NAMALWA (cell line): Measurements from ENCODE around the gene SEMA7A.
"Not testable (repeated sequence)": the region's sequence is repeated elsewhere in the genome, so short reads cannot be mapped to it uniquely, and the experiment has no call there.

Experiments
- DNase-seq: peaks from one replicate; pipeline ENCODE4 v3.0.0-alpha.2; 2015; ENCODE audit warnings: low spot score

Gene SEMA7A, protein sequence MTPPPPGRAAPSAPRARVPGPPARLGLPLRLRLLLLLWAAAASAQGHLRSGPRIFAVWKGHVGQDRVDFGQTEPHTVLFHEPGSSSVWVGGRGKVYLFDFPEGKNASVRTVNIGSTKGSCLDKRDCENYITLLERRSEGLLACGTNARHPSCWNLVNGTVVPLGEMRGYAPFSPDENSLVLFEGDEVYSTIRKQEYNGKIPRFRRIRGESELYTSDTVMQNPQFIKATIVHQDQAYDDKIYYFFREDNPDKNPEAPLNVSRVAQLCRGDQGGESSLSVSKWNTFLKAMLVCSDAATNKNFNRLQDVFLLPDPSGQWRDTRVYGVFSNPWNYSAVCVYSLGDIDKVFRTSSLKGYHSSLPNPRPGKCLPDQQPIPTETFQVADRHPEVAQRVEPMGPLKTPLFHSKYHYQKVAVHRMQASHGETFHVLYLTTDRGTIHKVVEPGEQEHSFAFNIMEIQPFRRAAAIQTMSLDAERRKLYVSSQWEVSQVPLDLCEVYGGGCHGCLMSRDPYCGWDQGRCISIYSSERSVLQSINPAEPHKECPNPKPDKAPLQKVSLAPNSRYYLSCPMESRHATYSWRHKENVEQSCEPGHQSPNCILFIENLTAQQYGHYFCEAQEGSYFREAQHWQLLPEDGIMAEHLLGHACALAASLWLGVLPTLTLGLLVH

DNA sequence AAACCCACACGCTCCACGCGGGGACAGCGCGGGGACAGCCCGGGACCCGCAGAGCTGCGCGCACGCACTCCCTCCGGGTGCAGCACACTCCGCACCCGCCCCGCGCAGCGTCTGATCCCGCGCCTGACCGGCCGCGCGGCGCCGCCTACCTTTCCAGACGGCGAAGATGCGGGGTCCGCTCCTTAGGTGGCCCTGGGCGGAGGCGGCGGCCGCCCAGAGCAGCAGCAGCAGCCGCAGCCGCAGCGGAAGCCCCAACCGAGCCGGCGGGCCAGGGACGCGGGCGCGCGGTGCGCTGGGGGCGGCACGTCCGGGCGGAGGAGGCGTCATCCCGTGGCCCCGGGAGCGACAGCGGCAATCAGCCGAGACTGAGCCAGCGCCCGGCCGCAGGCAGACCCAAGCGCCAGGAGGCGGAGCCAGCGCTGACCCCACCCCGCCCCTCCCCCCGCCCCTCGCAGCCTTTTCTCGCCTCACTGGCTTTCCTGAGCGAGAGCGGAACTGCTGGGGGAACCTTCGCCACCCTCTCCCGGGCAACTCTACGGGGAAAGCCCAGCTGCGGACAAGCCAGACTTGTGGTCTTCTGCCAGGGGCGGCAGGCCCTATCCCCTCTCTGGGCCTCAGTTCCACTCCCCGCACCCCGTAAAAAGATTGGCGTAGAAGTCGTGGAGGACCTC lies at the start of gene SEMA7A:
TSS of gene SEMA7A (minus strand) at position 367 of the 671 bp plus-strand sequence. CDS start at position 327, 40 bp downstream.
- peak; percentile 80 for DNase-seq

DNA sequence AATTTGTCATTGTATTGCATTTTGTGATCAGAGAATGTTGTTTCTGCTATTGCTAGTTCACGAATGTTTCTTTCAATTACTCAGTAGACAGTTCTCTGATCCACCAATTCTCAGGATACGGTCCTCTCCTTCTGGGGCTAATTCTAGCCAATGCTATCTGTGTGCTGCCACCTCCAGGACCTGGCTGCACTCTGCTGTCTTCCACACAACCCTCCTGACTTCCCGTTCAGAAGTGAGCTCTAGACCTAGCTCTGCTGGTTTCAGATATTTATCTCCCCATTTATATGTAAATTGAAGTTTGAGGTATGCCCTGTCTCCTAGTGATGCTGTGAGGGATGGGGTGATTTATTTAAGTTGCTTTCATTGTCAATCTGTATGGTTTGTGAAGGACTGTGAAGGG lies 48.9 kb upstream of the SEMA7A start:
- no peak for DNase-seq

DNA sequence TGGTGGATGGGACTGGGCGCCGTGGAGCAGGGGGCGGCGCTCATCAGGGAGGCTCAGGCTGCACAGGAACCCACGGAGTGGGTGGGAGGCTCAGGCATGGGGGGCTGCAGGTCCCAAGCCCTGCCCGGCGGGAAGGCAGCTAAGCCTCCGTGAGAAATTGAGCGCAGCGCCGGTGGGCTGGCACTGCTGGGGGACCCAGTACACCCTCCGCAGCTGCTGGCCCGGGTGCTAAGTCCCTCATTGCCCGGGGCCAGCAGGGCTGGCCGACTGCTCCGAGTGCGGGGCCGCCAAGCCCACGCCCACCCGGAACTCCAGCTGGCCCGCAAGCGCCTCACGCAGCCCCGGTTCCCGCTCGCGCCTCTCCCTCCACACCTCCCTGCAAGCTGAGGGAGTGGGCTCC lies 46.6 kb upstream of the SEMA7A start:
- not testable (repeated sequence) for DNase-seq

DNA sequence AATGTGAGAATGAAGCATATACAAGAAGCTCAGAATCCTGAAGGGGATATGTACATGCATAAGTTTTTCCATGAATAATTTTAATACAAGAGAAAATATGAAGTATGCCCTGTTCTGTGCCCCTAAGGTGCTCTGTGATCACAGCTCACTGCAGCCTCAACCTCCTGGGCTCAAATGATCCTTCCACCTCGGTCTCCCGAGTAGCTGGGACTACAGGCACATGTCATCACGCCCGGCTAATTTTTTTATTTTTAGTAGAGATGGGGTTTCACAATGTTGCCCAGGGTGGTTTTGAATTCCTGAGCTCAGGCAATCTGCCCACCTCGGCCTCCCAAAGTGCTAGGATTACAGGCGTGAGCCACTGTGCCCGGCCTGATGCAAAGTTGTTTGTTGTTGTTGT lies 37.9 kb upstream of the SEMA7A start:
- DNase-seq: not testable (repeated sequence)

DNA sequence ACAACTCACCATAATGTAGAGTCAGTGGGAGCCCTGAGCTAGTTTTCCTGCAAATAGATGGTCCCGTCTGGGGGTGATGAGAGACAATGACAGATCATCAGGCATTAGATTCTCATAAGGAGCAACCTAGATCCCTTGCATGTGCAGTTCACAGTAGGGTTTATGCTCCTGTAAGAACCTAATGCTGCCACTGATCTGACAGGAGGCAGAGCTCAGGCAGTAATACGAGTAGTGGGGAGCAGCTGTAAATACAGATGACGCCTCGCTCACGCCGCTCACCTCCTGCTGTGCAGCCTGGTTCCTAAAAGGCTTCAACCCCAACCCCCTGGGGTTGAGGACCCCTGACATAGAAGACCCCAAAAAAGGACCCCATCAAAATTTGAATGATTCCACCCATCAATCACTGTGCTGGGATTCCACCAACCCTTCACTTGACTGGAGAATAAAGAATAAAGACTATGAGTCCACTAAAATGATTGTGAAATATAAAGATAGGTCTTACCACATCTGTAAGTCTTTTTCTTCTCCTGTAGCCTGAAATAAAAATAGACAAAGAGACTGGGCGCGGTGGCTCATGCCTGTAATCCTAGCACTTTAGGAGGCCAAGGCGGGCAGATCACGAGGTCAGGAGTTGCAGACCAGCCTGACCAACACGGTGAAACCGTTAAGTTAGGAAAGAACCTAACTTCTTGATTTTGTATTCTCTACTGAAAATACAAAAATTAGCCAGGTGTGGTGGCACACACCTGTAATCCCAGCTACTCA lies 37.1 kb upstream of the SEMA7A start:
- DNase-seq: no peak

DNA sequence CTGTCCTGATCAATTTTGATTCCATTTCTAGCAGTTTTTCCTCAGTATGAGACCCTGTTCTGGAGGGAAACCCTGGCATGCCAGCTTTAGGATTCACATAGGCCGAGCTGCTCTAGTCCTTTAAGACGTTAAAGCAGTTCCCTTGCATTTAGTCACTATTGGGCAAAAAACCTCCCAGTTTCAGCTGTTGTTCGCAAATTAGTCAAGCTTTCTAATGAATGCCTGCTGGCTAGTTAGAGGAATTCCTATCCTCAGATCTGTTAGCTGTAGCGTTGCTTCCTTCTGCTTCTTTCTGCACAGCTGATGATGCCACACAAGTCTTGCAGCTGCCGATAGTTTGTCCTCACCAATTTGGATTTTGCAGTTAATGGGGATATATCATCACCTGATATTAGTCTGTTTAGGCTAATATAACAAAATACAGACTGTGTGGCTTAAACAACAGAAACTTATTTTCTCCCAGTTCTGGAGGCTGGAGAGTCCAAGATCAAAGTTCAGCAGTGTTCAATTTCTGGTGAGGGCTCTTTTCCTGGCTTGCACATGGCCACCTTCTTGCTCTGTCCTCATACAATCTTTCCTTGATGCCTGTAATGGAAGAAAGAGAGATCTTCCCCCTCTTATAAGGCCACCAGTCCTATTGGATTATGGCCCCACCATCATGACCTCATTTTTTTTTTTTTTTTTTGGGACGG lies 34.7 kb upstream of the SEMA7A start:
- DNase-seq: no peak

DNA sequence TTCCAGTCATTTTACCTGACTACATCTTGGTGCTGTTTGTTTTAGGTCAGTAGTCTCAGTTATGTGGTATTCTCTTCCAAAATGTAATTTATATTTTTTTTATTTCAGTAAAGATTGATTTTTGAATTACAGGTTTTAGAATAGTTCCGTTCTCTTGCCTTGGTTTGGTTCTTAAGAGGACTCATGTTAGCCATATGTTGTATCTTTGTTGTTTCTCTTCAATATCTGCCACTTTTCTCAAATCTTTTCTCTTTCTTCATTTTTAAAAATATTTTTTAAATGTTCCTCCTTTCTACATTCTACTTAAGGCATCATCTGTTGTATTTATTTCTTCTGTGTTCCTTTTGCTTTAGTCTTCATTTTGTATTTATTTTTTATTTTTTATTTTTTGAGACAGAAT lies 32.8 kb upstream of the SEMA7A start:
- no peak for DNase-seq

DNA sequence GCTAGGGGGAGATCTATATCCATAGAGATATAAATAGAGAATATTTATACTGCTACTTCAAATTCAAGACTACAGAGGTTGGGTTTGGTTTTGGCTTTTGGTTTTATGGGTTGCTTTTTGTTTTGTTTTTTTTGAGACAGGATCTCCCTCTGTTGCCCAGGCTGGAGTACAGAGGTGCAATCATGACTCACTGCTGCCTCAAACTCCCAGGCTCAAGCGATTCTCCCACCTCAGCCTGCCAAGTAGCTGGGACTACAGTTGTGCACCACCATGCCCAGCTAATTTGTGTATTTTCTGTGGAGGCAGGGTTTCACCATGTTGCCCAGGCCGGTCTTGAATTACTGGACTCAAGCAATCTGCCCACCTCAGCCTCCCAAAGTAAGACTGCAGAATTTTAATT lies 31.1 kb upstream of the SEMA7A start:
- DNase-seq: no peak

DNA sequence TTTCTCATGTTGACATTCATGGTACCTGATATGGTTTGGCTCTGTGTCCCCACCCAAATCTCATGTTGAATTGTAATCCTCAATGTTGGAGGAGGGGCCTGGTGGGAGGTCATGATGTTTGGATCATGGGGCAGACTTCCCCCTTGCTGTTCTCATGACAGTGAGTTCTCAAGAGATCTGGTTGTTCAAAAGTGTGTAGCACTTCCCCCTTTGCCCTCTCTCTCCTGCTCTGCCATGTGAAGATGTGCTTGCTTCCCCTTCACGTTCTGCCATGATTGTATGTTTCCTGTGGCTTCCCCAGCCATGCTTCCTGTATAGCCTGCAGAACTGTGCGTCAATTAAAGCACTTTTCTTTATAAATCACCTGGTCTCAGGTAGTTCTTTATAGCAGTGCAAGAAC lies 30.5 kb upstream of the SEMA7A start:
- DNase-seq: no peak

DNA sequence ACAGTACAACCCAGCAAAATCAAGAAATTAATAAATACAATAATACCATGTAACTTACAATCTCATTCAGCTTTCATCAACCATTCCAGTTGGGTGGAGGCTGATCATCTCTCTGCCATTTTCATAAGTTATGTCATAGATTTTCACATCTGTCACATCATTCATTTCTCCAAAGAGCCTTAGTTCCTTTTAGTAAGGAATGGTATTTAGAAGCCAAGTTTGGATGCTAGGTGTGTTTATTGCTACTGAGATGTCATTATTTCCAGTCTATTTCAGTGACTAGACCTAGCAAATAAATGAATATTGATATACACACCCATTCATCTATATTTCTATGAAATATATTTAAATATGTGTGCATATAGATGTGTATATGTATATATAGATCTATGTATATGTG lies 29.9 kb upstream of the SEMA7A start:
- DNase-seq: no peak

DNA sequence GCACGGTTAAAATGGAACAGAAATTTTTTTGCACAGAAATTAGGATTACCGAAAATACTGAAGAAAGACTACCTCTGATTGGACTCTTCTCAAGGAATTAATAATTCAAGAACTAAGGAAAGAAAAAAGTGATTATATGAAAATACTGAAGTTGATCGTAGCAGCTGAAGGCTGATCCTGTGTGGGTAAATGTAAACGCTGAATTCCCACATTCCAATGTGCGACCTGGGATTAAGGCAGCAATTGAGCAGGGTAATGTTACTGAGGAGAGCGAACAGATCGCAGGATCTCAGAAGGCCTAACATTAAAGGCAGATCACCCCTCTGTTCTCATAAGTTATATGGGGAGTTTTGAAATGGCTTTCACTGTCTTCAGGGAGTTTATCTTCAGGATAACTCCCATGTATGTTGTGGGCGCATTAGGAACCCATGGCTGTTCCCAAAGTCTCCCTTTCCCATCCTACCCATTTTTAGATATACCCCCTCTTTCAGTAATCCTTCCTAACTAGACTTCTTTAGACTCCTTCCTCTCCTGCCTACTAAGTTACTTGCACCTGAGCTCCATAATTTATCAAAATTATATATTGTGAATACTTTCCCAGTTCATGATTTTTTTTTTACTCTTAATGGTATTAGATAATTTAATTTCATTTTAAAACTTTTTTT lies 28.2 kb upstream of the SEMA7A start:
- DNase-seq: peak; percentile 15

DNA sequence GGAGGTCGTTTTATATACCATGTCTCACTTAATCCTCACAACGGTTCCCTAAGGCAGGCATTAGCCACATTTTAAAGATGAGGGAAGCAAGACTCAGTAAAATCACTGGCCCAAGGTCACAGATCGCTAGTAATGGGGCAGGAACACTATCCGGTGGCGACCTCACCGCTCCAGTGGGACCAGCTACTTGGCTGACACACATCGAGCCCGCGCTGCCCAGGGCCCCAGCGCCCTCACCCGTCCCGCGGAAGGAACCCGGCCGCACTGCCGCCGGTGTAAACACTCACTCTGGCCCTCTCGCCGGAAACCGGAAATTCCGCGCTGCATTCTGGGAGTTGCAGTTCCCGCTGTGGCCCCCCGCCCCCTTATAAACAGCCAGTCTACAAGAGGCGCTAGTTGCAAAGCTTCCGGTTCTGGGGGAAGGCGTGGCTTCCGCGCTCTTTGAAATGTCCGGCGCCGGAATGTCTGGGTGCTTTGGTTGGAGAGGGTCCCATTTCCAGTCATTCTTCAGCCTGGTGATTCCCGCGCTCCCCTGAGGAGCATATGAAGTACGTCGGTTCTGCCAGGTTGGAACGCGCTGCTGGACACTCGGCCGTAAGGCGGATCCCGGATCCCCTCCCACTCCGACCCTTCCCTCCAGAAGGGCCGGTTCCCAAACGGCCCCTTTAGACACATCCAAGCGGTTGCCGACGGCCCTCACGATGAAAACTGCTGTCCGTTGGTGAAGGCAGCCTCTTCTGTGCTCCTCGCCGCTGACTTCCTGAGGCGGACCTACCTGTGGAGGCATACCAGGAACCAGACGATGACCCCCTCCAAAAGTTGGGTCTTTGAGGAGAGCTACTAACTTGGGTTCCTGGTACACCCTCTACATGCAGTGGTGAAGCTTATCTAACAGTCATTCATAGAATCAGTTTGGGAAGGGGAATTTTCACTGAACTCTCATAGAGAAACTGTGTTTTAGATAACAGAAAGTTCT lies 27.4 kb upstream of the SEMA7A start, which contains the start of gene UBL7:
TSS of gene UBL7 (minus strand) at position 290 of the 976 bp plus-strand sequence. CDS start 2,293 bp downstream, outside the sequence.
- peak; percentile 97 for DNase-seq

DNA sequence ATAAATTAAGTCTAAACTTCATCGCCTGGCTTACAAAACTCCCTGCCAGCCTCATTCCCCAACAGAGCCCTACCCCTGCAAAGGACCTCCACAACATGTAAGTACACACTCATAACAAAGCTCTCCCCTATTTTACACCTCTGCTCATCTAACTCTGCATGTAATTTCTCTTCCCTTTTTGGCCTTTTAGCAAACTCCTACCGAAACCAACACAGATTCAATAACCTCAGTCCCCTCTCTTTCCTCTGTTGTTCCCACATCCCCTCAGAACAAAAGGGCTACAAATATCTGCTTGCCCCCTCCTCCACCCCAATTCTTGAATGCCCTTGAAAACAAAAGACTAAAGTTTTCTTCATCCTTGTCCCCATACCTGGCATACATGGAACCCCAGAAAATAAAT lies 26.5 kb upstream of the SEMA7A start:
- DNase-seq: no peak

DNA sequence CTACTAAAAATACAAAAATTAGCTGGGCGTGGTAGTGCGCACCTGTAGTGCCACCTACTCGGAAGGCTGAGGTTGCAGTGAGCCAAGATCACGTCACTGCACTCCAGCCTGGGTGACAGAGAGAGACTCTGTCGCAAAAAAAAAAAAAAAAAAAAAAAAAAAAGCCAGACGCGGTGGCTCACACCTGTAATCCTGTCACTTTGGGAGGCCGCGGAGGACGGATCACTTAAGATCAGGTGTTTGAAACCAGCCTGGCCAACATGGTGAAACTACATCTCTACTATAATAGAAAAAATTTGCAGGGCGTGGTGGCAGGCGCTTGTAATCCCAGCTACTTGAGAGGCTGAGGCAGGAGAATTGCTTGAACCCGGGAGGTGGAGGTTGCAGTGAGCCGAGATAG lies 26.0 kb upstream of the SEMA7A start:
- not testable (repeated sequence) for DNase-seq

DNA sequence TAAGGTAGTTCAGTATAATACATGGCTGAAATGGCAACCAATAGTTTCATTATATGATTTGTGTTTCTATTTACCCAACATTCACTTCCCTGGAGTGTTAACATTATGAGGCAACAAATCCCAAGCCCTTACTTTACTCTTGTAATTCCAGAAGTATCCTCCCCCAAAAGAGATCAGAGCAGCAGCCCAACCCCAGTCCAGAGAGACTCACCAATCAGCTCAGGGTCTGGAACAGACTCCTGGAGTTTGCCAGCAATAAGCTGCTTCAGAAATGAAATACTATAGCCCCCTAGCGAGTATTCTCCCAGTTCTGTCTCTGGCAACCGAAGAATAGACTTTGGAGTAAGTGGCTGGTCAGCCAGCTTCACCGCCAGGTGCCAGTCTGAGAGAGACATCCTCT lies 24.7 kb upstream of the SEMA7A start:
- no peak for DNase-seq

DNA sequence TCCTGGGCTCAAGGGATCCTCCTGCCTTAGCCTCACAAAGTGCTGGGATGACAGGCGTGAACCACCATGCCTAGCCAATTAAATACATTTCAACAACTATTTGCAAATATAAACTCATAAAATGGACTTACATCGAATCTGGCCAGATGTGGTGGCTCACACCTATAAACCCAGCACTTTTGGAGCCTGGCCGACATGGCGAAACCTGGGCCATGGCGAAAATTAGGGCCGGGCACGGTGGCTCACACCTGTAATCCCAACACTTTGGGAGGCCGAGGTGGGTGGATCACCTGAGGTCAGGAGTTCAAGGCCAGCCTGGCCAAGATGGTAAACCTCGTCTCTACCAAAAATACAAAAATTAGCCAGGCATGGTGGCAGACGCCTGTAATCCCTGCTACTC lies 23.3 kb upstream of the SEMA7A start:
- DNase-seq: not testable (repeated sequence)

DNA sequence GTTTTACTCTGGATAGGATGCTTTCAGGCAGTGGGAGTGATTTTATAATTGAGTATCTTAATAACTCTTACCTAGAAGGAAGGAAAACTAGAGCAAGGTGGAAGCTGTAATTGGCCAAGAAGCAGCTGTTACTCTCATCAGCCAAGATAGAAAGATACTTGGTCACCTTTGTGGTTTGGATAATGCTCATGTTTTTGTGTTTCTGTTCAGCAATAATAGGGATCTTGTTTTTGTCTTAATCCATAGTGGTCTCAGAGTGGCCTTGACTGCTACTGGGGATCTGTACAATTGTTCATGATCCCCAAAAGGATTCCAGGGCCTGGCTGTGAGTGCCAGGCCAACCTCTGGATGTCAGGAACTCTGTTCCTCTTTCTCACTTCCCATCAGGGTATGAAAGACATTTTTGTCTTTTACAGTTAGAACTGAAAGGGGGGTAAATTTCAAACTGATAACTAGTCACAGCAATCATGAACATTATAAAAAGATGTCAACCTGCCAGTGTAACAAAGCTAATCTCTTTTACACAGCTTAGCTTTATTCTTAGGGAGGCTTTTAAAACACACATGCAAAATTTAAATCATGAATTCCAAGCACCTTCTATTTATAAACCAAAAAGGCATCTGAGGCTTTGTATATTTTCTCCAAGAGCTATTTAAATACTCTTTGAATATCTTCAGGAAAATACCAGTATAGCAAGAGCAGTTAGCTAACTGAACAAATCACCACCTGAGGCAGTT lies 21.2 kb upstream of the SEMA7A start:
- DNase-seq: no peak

DNA sequence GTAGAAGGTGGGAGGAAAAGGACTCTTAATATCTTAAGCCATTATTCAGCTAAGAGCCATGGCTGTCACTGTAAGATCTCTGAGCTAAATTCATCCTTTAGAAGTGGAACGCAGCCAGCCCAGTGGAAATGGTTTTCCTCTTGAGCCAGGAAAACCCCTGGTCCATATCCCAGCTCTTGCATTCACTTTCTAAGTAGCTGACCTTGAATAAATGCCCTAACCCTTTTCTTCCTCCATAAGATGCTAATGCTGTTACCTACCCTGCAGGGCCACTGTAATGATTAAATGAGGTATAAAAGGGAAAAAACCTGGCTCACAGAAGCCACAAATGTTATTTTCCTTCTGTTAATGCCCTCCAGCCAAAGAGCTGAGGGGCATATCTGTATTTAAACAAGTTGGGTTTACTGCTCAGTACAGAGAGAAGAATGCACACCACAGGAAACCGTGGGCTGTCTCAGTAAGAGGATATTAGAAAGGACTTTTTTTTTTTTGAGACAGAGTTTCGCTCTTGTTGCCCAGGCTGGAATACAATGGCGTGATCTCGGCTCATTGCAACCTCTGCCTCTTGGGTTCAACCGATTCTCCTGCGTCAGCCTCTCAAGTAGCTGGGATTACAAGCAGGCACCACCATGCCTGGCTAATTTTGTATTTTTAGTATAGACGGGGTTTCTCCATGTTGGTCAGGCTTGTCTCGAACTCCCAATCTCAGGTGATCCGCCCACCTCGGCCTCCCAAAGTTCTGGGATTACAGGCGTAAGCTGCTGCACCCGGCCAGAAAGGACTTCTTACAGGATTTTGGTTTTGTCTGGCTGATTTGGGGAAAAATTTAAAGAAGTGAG lies 20.4 kb upstream of the SEMA7A start:
- DNase-seq: no peak
